Ovary (tissue), 3 donors: ENCODE results near the gene FAM107B.

Experiments
- CTCF ChIP-seq, 3 donors: fragments of 450-650 bp in 2 of 3; fragments of 200-600 bp in 1 of 3; IDR thresholded peaks; one replicate each; pipeline versions ENCODE4 v1.5.1 to v1.8.0; 2016 to 2022; ENCODE audit warnings: antibody characterized with exemption in 3 of 3, mild to moderate bottlenecking in 1 of 3
- POLR2A ChIP-seq: fragments of 450-650 bp; IDR thresholded peaks from one replicate; pipeline ENCODE4 v1.6.1; 2017; ENCODE audit warnings: antibody characterized with exemption, mild to moderate bottlenecking, moderate library complexity
- donor health status: DM: no; HTN: no; CAD: no.

- TF ChIP-seq CTCF (IDR thresholded peaks at IDR 0.05): no peak
- no peak for TF ChIP-seq POLR2A
These were observed 149.5 kb downstream of the FAM107B start for GRCh38 chr10:14625192-14625631.
